HG03039 (cell line): ENCODE data around the gene ACSS2.

Experiments
- ATAC-seq: cut with Tn5 transposase; IDR thresholded peaks from one replicate; pipeline ENCODE4 v1.9.1; 2021; ENCODE audit warnings: mild to moderate bottlenecking, moderate library complexity; ENCODE audit not compliant: unreplicated experiment

ACSS2 gene

GRCh38 chr20:34876406-34877282 is at the start of gene ACSS2:
ACSS2 (plus strand) TSS chr20:34876612; CDS start chr20:34876646, 34 bp downstream.
- ATAC-seq, result no peak

GRCh38 chr20:34829191-34829590 is 47.2 kb upstream of the ACSS2 start:
- ATAC-seq, result no peak

DNA sequence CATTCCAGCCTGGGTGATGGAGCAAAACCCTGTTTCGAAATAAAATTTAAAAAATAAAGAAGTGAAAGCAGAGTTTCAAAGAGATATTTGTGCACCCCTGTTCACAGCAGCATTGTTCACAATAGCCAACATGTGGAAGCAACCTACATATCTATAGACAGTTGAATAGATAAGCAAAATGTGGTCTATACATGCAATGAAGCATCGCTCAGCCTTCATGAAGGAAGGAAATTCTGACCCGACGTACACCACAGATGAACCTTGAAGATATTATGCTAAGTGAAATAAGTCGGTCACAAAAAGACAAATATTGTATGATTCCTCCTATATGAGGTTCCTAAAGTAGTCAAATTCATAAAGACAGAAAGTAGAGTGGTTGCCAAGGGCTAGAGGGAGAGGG is 44.5 kb upstream of the ACSS2 start:
- ATAC-seq, result no peak

DNA sequence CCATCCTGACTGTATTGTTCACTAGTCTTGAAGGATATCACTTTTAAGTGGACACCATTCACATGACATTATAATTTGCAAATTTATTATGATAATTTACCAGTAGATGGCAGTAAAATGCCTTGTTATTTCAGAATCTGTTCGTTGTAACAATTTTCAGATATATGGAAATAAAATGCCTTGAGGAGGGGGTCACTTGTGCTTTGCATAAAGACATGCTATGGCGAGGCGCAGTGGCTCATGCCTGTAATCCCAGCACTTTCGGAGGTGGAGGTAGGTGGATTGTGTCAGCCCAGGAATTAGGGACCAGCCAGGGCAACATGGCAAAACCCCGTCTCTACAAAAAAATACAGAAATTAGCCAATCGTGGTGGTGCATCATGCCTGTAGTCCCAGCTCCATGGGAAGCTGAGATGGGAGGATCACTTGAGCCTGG is 41.9 kb upstream of the ACSS2 start:
- ATAC-seq, result no peak

DNA sequence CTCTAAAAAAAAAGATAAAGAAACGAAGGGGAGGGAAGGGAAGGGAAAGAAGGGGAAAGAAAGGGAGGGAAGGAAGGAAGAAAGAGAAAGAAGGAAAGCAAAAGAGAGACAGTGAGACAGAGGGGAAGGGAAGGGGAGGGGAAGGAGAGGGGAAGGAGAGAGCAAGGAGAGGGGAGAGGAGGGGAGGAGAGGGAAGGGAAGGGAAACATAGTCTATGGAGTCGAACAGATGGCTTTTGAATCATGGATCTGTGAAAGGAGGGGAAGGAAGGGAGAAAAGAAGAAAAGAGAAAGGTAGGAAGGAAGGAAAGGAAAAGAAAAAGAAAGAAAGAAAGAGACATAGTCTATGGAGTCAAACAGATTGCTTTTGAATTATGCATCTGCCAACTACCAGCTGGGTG is 34.3 kb upstream of the ACSS2 start:
- no peak for ATAC-seq

GRCh38 chr20:34843421-34843820 is 33.0 kb upstream of the ACSS2 start:
- ATAC-seq, result no peak

DNA sequence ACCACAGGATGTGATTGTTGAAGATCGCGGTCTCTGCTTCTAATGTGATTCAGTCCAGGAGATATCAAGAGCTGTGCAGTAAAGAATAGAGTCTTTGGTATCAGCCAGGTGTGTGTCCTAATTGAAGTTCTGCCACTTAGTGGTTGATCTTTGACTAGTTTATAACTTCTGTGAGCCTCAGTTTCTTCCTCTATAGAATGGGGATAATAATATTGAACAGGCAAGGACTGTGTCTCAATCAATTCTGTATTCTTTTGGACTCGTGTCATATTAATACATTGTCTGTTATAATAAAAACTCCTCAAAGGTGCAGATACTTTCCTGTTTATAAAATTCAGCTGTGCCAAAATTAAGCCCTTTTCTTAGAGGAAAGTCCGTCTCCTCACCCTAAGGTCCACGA is 27.8 kb upstream of the ACSS2 start:
- no peak for ATAC-seq

- ATAC-seq, result no peak
These were observed 26.6 kb upstream of the ACSS2 start for GRCh38 chr20:34849778-34850177.

DNA sequence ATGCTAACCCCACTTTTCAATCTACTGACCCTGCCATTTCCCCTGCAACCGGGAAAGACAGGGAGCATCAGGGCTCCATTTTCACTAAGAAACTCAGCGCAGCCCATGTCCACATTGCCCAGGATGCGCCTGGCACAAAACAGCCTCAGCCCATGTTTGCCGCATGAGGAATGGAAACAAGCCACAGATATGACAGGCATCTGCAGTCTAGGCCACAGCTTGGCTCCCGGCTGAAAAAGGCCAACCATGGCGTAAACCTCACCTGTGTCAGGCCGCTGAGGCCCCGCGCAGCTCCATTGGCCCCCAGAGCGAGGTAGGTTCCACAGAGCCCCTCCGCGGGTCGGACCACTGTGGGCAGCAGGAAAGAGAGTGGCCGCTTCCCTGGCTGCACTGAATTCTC is 25.4 kb upstream of the ACSS2 start:
- ATAC-seq, result no peak

DNA sequence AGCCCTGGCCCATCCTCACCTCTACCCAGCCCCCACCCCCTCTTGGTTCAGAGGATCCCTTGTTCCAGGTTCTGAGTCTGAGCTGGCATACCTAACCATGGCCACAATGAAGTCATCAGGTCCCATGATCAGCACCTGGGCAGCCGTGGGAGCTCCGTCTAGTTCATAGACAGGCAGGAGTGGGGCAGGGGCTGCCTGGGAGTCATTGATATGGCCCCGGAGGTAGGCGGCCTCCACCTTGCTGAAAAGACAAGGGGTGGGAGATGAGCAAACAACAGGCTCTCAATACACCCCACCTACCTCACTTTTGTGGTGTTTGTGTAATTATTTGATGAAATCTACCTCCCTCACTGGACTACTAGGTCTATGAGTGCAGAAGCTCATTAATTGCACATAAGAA is 24.1 kb upstream of the ACSS2 start:
- no peak for ATAC-seq

DNA sequence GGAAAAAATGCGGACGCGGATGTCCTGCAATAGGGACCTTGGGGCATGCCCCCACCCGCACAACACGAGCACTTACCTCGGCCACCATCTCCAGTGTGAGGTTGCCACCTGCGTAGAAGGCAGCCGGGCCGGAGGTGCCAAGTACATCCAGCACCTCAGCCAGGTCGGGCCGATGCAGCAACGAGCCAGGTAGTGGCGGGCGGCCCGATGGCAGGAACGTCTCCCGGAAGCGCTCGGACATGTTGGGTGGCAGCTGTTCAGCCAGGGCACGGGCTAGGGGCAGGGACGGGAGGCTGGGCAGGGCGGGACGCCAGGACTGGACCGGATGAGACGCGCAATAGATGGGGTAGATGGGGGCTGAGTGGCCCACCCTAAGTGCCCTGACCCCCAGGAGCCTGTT is 17.0 kb upstream of the ACSS2 start:
- no peak for ATAC-seq

DNA sequence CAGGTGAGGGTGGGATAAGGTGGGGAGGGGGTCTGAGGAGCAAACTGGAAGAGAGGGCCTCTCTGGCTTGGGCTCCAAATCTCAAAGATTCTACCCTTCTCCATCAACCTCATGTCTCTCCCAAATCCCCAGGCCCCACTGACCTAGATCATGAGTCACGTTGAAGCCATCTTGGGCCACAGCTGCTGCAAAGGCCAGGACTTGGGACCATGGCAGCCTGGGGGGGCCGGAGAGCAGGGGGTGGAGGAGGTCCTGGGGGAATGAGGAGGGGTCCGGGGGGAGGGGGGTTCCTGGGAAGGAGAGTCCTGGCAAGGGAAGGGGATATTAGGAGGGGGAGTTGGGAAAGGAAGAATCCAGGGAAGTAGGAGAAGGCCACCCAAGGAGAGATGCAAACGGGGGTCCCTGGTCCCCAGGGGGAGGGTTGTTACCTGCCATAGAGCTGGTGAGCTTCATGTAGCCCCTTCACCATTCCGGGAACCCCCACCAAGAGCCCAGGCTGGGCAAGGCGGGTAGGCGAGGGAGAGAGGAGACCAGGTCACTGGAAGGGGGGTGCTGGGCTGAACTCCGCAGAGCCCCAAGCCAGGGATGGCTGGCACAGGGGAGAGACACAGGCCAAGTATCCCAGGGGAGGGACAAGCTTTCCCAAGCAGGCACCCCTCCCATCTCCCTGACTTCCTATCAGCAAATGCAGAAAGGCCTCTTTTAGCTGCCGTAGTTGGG is 16.4 kb upstream of the ACSS2 start:
- no peak for ATAC-seq

DNA sequence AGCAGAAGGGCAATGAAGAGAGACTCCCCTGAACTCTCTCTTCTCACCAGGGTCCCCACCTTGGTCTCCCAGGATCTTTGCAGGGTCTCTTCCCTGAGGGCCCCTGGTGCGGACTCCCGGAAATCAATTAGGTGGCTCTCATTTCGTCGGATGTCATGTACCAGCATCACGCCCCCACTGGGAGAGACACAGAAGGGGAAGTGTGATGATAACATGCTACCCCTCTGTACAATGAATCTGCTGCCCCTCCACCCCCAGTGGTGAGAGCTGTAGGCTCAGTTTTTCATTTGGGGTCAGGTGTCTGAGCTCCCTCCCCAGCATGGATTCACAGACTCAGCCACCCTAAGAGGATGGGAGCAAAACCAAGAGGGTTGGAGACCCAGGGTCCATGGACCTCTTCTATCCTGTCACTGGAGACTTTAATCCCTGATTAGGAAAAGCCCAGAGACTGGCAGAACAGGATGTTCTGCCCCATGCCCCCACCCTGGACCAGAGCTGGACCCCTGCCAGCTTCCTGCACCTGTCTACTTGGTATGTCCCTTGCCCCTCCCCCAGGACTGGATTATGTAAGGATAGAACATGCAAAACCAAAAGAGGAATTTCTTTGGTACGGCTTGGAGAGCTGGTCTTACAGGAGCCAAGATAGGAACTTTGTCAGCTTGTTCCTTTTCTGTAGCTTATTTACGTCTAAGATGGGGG is 14.9 kb upstream of the ACSS2 start:
- ATAC-seq, result no peak

- no peak for ATAC-seq
These were observed 13.7 kb upstream of the ACSS2 start for GRCh38 chr20:34862724-34863123.

- ATAC-seq, result no peak
These were observed 12.9 kb upstream of the ACSS2 start for GRCh38 chr20:34863421-34863965.

- no peak for ATAC-seq
These were observed 12.2 kb upstream of the ACSS2 start for GRCh38 chr20:34864216-34864615.

DNA sequence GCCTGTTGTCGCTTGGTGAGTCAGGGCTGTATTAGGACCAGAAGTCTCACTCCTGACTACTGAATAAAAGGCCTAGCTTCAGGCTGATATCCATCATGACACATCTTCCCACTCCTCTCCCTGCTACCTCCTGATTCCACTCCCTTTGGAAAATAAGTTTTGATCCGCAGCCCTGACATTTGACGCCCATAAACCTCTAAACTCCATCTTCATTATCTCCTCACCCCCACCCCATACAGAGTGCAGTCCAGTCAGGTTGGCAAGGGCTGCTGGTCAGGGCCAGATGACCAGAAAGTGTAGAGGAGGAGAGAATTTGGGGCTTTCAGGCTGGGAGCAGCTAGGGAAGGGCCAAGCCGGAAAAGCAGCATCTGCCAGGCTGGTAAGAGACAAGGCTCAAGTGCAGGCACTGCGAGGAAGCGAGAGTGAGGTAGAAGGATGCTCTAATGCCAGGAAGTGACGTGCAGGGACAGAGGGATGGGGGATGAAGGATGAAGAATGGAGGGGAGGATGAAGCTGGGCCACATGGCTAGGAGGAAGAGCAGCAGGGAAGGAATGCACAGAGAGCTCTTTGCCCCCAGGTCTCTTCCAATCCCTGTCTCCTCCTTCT is 5.0 kb upstream of the ACSS2 start:
- ATAC-seq, result no peak

DNA sequence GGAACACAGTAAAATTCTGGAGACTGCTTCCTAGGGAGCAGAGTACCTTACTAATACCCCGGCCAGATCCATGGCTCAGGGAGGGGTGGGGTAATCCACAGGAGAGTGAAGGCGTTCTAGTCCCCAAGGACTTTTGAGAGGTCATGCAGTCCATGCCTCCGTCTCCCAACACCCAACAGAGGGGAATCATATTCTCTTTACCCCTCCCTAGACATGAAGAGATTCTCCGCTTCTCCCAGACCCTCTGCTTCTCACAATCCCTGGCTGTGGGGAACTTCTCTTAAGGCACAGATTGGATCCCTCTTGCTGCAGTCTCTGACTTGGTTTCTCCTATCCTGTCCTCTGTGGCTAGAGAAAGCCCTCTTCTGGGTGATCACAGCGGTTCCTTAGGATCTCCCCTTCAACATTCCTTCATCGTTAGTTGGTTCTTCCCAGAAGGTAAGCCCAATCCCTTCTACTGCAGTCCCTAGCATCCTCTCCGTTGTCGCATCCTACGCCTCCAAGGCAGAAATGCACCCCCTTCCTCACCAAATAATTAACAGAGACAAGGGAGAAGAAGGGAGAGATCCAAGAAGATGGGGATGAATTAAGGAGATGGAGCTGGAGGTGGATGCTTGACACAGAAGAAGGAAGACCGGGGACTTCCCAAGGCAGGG is 4.3 kb upstream of the ACSS2 start:
- no peak for ATAC-seq

DNA sequence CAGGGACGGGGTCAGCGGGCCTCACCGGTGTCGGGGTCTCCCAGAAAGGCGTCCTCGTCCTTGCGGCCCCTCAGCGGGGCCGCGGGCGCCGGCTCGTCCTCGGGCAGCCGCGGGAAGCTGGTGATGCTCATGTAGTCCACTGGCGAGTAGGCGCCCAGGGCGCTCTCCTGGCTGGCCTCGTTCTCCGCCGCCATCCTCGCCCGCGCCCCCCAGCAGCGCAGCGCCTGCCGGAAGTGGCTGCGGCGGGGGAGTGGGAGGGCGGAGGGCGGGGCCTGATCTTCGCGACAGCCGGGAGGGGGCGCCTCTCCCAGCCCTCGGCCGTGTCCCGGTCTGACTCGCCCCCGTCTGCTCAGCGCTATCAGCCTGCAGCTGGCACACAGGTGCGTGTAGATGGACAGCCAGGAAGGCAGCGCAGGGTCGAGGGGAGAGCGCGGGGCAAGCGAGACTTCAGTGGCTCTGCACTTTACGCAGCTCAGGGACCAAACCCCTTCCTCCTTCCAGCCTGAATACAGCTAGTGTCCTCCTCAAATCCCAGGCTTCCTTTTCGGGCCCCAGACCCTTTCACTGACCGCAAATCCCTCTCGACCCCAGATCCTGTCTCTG is 3.7 kb upstream of the ACSS2 start, which contains the start of gene GGT7:
TSS of gene GGT7 (minus strand) at position 235 of the 603 bp plus-strand sequence. CDS start at position 194, 41 bp downstream.
- ATAC-seq, result no peak

DNA sequence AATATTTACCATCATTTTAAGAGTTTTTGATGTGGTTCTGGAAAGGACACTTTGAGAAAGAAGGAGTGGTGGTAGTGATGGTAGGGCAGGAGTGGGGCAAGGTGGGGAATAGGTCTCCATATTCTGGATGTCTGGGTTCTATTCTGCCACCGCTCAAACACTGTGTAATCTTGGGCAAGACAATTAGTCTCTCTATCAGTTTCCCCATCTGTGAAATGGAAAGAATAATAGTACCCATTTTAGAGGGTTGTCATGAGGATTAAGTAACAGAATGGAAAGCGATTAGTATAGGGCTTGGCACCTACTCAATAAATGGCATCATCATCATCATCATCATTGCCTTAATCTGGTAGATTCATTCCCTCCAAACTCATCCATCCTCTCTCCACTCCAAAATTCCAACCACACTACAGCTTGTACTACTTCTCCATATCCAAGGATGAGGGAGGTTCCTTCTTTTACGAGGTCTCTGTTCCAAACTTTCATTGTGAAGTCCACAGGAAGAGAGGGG is 2.8 kb upstream of the ACSS2 start:
- ATAC-seq, result no peak
